Measurements from ENCODE around the gene PRIM2. TPM values are rescaled to one million over a fixed set of nuclear protein-coding genes. Genes with fewer than 3 reads are reported as not detected.
A peak's percentile ranks its signal among the peaks of the same experiment; 100 is the strongest.
"Not testable (repeated sequence)": the region's sequence is repeated elsewhere in the genome, so short reads cannot be mapped to it uniquely, and the experiment has no call there.

Gene PRIM2
- total RNA-seq, 1 donor: 12.4 TPM

DNA sequence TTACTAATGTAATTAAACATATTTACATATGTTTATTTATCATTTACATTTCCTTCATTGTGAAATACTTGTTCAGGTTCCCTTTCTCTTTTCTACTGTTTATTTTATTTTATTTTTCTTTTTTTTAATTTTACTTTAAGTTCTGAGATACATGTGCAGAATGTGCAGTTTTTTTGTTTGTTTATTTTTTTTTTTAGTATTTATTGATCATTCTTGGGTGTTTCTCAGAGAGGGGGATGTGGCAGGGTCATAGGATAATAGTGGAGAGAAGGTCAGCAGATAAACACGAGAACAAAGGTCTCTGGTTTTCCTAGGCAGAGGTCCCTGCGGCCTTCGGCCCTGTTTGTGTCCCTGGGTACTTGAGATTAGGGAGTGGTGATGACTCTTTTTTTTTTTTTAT, 8.7 kb upstream of the PRIM2 start:
- not testable (repeated sequence) for DNase-seq (ENCODE audit: low read depth in 2 of 3, low spot score in 2 of 3)

DNA sequence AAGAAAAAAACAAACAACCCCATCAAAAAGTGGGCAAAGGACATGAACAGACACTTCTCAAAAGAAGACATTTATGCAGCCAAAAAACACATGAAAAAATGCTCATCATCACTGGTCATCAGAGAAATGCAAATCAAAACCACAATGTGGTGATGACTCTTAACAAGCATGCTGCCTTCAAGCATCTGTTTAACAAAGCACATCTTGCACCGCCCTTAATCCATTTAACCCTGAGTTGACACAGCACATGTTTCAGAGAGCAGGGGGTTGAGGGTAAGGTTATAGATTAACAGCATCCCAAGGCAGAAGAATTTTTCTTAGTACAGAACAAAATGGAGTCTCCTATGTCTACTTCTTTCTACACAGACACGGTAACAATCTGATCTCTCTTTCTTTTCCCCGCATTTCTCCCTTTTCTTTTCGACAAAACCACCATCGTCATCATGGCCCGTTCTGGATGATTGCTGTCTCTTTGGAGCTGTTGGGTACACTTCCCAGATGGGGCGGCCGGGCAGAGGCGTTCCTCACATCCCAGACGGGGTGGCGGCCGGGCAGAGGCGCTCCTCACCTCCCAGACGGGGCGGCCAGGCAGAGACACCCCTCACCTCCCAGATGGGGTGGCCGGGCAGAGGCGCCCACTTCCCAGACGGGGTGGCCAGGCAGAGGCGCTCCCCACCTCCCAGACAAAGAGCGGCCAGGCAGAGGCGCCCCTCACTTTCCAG, 7.2 kb upstream of the PRIM2 start:
- DNase-seq (ENCODE audit: low read depth in 2 of 3, low spot score in 2 of 3): not testable (repeated sequence)

DNA sequence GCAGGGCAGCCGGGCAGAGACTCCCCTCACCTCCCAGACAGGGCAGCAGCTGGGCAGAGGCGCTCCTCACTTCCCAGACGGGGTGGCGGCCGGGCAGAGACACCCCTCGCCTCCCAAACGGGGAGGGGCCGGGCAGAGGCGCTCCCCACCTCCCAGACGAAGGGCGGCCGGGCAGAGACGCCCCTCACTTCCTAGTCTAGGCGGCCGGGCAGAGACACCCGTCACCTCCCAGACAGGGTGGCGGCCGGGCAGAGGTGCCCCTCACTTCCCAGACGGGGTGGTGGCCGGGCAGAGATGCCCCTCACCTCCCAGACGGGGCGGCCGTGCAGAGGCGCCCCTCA, 6.6 kb upstream of the PRIM2 start:
- no peak for DNase-seq (ENCODE audit: low read depth in 2 of 3, low spot score in 2 of 3)

DNA sequence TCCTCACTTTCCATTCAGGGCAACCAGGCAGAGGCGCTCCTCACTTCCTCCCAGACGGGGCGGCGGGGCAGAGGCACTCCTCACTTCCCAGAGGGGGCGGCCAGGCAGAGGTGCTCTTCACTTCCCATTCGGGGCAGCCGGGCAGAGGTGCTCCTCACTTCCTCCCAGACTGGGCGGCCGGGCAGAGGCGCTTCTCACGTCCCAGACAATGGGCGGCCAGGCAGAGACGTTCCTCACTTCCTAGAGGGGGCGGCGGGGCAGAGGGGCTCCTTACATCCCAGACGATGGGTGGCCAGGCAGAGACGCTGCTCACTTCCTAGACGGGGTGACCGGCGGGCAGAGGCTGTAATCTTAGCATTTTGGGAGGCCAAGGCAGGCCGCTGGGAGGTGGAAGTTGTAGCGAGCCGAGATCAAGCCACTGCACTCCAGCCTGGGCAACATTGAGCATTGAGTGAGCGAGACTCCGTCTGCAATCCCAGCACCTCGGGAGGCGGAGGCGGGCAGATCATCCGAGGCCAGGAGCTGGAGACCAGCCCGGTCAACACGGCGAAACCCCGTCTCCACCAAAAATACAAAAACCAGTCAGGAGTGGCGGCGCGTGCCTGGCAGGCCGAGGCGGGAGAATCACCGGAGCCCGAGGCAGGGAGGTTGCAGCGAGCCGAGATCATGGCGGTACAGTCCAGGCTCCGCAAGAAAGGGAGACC, 6.0 kb upstream of the PRIM2 start:
- not testable (repeated sequence) for DNase-seq (ENCODE audit: low read depth in 2 of 3, low spot score in 2 of 3)

DNA sequence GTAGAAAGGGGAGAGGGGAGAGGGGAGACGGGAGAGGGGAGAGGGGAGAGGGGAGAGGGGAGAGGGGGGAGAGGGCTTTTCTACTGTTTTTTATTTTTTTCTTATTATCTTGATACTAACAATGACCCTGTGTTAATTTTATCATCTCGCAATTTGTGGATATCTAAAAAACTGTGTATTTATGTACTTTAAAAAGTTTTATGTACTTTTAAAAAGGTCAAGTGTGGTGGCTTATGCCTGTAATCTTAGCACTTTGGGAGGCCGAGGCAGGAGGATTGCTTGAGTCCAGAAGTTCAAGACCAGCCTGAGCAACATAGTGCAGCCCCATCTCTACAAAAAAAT, 5.5 kb upstream of the PRIM2 start:
- DNase-seq (ENCODE audit: low read depth in 2 of 3, low spot score in 2 of 3): no peak

DNA sequence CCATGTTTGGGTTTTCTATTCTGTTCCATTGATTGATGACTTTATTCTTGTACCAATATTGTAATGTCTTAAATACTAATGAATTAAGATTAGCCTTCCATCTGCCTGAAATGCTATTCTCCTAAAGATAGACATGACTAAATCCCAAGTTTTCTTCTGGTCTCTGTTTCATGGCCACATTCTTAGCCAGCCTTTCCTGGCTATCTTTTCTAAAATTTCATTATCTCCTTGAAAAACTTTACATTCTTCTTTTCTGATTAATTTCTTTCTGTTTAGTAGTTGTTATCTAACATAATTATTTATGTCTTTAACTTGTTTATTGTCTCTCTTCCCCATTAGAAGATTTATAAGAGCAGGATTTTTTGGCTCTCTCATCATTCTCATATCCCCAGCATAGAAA, 4.4 kb upstream of the PRIM2 start:
- no peak for DNase-seq (ENCODE audit: low read depth in 2 of 3, low spot score in 2 of 3)

DNA sequence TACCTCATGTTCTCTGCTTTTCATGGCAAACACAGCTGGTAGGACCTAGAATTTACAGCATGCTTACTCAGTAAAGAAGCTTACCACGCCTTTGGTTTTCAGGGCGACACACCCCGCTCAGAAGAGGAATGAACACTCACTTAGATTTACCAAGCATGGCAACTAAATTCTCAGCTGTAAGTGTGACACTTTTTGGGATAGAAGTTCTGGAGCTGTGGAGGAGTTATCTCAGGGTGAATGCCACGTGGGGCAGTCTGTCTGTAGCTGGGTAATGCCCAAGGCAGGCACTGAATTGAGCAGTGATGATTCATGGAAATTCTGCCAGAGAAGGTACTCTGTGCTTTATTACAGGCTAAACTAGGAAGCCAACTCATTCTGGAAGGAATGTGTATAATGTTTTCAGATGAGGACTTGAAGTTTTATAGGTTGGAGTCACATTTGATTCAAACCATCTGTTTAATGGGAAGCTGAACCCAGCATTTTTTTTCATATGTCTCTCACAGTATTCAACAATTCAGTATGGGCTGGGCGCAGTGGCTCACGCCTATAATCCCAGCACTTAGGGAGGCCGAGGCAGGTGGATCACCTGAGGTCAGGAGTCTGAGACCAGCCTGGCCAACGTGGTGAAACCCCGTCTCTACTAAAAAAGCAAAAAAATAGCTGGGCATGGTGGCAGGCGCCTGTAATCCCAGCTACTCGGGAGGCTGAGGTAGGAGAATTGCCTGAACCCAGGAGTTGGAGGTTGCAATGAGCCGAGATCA, 3.5 kb upstream of the PRIM2 start:
- no peak for DNase-seq (ENCODE audit: low read depth in 2 of 3, low spot score in 2 of 3)

DNA sequence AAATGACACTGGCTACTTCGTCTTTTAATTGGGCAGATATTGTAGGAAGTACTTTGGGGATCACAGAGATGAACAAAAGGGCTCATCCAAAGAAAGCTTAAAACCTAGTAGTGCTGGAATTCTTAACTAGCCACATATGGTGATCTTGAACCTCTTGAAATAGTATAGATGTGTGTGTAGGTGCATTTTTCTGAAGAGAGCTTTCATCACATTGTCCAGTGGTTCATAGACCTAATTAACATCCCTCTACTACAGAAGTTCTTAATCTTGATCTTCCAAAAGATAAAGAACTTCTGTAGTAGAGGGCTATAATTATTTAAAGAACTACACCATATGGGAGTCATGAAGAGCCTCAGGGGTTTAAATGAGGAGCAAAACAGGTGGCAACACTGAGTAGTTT, 2.3 kb upstream of the PRIM2 start:
- no peak for DNase-seq (ENCODE audit: low read depth in 2 of 3, low spot score in 2 of 3)

DNA sequence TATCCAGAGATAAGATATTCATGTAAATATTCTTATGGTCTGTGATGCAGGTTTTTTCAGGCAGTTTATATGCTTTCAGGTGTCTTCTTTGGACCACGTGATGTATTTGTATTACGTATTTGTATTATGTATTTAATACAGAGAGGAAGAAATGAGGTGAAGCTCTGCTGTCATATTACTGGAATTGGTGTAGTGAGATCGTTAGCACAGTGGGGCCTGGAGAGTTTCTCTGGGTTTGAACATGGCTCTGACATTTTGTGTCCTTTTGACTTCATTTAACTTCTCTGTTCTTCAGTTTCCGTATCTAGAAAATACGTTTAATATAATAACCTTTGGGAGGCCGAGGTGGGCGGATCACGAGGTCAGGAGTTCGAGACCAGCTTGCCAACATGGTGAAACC, 1.6 kb upstream of the PRIM2 start:
- no peak for DNase-seq (ENCODE audit: low read depth in 2 of 3, low spot score in 2 of 3)

DNA sequence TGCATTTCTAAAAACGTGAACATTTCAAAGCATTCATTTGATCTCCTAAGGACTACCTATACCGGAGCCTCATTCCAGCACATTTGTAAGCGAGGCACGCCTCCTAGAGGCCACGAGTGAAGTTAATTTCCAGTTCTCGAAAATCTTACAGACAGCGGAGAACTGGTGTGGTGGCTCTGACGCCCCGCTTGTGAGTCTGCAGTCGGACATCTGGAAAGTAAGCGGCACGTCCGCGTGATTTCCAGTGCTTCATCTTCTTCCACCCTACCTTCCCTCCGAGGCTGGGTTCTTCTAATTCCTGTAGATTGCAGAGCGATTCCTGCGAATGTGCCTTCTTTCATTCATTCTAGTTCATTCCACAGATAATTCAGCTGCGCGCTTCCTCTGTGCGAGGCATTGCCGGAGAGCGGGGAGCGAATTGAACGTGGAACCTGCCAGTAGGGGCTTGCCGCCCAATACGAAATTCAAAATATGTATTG, 810 bp upstream of the PRIM2 start:
- DNase-seq (ENCODE audit: low read depth in 2 of 3, low spot score in 2 of 3): peak; percentile 65 to 94 (median 88)

DNA sequence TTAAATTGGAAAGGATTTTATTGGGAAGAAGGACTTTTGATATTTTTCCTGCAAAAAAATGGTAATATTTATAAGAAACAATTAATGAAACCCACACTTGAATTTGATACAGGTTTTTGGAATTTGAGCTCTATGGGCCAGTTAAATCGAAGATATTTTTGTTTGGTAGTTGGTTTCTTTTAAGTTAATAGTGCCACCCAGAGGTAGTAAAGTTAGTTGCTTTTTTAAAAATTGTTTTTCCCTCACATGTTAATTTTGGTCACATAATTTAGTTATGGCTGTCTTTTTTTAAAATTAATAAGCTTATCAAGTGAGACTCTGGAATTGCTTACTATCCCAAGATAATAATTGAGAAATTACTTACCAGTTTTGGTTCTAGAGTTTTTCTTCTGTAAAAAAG, 7.1 kb downstream of the PRIM2 start:
- DNase-seq (ENCODE audit: low read depth in 2 of 3, low spot score in 2 of 3): peak in 2 of 3 donors; percentile 12 to 55

DNA sequence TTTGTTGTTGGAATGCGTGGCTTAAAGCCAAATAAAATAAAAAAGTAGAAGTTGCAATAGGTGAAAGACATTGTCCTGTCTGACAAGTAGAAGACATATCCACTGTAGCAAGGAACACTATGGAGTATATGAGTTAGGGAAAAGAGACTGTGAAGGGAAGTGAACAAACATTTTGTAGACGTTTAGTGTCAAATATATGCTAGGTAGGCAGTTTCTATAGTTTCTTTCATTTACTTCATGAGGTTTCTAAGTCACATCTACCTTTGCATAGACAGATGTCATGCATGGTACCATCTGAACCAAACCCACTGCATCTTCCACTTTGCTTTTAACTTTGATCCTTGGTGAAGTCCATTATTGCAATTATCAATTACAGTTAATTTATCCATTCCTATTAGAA, 9.9 kb downstream of the PRIM2 start:
- no peak for DNase-seq (ENCODE audit: low read depth in 2 of 3, low spot score in 2 of 3)

DNA sequence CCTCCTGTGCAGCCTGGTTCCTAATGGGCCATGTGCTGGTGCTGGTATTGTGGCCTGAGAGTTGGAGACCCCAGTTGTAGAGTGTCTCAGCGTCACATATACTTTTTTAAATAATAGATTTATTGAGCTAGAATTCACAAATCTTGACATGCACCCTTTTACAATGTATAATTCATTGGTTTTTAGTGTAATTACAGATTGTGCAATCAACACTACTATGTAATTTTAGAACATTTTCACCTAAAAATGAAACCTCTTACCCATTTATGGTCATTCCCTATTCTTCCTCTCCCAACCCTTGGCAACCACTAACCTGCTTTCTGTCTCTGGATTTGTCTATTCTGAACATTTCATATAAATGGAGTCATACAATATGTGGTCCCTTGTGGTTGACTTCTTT, 10.6 kb downstream of the PRIM2 start:
- no peak for DNase-seq (ENCODE audit: low read depth in 2 of 3, low spot score in 2 of 3)

DNA sequence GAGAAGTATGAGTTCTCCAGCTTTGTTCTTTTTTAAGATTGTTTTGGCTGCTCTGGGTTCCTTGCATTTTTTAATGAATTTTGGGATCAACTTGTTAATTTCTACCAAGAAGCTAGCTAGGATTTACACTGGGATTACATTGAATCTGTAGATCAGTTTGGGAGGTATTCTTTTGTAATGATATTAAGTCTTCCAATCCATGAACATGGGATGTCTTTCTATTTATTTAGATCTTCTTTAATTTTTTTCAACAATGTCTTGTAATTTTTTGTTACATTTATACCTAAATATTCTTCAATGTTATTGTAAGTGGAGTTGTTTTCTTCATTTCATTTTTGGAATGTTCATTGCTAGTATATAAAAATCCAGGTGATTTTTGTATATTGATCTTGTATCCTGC, 12.5 kb downstream of the PRIM2 start:
- peak in 1 of 3 donors; percentile 1 for DNase-seq (ENCODE audit: low read depth in 2 of 3, low spot score in 2 of 3)

DNA sequence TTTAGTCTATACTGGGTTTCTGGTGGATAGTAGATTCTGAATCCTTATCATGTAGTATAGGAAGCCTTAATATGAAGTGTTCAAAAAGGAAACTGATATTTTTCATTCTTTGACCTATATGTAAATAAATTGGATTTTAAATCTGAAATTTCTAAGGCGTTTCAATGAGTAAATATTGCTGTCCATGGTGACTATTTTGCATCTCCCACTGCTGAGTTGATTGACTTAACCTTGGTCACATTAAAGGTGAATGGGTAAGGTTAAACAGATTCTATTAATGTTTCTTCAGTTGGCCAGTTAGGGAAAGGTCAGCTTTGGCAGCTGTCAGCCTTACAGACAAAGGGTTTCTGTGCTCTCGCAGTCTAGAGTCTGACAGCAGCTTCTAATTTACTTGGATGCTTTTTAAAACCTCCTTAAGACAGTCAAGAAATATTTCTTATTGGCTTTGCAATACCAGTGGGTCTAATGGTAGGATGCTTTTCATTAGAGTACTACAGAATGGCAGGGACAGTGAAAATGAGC, 24.8 kb downstream of the PRIM2 start:
- DNase-seq (ENCODE audit: low read depth in 2 of 3, low spot score in 2 of 3): no peak

DNA sequence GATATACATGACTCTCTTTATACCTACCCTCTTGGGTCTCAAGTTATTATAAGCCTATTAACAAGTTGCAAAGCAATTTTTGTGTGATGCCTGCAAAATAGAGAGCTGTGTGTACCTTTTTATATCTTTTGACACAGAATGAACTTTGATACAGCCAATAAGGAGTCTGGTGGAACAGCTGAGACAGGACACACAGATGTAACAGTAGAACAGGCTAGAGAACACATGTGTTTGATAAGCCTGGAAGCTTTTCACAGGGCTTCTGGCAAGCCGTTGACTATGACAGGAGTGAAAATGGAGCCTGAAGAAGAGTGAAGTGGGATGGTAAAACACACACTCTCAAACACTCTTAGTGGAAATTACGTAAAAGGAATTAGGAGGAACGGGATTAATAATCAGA, 25.9 kb downstream of the PRIM2 start:
- not testable (repeated sequence) for DNase-seq (ENCODE audit: low read depth in 2 of 3, low spot score in 2 of 3)

DNA sequence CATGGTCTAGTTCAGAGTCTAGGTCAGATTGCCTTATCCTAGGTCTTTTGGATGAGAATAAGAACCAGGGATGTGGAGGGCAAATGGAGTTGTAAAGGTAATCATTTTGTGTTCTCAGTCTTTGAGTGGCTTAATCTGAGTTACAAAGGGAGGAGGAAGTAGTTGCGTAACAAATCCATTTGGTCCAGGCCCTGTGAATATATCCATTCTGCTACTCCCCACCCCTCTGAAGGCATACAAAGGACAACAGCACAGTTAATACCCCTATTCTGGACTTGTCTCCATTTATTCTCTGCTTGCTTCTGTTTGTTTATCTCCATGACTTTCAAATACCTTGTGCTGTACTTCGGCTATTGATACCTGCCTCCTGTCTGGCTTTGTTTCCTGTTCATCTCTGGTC, 29.3 kb downstream of the PRIM2 start:
- DNase-seq (ENCODE audit: low read depth in 2 of 3, low spot score in 2 of 3): not testable (repeated sequence)

DNA sequence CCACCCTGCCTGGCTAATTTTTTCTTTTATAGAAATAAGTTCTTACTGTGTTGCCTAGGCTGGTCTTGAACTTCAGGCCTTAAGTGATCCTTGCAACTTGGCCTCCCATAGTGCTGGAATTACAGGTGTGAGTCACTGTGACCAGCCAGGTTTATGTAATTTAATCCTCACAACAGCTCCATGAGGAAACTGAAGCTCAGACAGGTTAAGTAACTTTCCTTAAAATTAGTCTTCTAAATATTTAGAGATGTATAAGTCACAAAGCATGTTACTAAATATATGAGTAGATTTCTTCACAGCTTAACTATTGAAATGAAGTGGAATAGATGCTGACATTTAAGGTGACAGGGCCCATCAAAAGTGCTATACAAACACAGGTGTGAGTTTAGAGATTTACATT, 30.2 kb downstream of the PRIM2 start:
- DNase-seq (ENCODE audit: low read depth in 2 of 3, low spot score in 2 of 3): not testable (repeated sequence)

DNA sequence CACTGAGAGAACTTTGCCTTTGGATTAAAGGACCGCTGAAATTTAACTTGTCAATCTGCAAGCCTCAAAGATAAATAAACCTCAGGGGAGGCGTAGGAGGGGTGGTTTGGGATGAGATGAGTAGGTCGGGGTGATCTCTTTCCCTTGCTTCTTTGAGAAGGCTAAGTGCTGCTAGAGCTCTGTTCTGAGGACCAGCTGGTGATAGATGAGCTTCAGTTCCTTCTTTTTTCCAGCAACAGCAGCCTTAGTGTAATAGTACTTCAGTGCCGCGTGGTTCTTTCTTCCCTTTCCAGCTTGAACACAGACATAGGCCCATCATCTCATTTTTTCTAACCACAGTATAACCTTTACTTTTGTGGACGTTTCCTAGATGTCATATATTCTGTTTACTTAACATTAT, 33.0 kb downstream of the PRIM2 start:
- not testable (repeated sequence) for DNase-seq (ENCODE audit: low read depth in 2 of 3, low spot score in 2 of 3)

DNA sequence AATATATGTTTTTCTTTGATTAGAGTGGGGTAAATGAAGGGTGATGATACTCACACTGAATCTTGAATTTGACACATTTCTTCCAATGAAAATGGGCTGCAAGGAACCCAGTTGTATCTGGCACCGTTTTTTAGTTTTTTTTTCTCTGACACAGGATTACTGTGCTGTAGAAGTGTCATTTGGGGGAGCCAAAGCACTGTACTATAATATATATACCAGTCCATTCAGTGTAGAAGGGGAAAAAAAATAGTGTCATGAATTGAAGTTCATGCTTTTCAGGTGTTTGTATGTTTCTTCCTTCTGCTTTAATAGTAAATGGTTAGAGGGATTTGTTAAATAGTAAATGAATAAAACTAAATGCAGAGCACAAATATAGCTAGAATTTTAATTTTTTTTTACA, 35.2 kb downstream of the PRIM2 start:
- peak in 1 of 3 donors; percentile 9 for DNase-seq (ENCODE audit: low read depth in 2 of 3, low spot score in 2 of 3)

DNA sequence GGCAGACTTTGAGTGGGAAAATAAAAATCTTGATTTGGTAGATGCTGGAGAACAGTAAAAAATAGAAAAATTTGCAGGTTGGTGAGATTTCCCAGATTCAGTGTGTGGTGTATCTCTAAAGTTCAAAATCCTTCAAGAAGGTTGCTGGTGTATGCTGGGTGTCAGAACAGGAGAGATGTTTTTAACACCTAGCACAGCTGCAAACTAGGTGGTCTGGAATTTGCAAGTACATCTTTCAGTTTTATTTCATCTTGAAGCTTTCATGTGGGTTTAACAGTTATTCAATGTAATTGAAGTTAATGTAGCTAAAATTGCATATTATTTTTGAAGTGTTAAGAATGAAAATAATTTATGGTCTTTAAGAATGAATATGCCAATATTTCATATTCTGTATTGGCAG, 40.9 kb downstream of the PRIM2 start:
- DNase-seq (ENCODE audit: low read depth in 2 of 3, low spot score in 2 of 3): not testable (repeated sequence)

All from hematopoietic multipotent progenitor cell (in vitro differentiated cells).